GM21515 (cell line): Measurements from ENCODE around the gene CAMK2B.

Source experiments
- ATAC-seq: cut with Tn5 transposase; IDR thresholded peaks from one replicate; pipeline ENCODE4 v1.9.1; 2021; ENCODE audit not compliant: unreplicated experiment

CAMK2B gene

GRCh38 chr7:44325201-44325671 is at the start of gene CAMK2B:
CAMK2B (minus strand) TSS chr7:44325594; CDS start chr7:44325421, 173 bp downstream.
- no peak for ATAC-seq

DNA sequence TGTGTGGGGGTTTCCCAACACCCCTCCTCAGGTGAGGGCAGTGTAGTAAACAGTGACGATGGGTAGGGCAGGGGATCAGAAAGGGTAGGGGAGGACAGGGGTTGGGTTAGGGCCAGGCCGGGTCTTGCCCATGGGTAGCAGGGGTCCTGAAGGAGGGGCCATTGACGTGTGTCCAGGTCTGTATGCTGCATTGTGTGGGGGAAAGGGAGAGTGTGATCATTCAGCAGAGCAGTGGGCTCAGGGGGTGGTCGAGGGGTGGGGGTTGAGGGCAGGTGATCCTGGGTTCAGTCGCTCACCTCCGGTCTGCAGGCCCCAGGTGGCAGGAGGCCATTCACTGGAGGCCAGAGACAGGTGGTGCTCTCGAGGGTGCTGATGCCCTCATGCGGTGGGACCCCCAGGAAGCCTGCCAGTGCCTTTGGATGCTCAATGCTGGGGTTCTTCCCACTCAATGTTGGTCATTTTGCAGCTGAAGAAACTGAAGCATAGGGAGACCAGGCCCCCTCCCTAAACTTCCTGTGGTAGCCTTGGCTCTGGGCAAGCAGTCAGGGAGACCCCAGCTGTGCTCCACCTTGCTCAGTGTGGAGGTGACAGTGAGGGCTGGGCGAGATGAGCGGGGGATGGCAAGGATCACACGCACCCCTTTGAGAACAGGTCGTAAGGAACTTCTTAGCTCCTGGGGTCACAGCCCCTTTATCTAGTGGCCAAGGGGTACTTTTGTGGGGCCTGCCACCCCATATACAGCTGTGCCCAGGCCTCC is 48.8 kb upstream of the CAMK2B start:
- no peak for ATAC-seq

- ATAC-seq, result no peak
Measured at GRCh38 chr7:44373418-44373740, 48.0 kb upstream of the CAMK2B start.

- no peak for ATAC-seq
Measured at GRCh38 chr7:44372560-44373417, 47.4 kb upstream of the CAMK2B start.

DNA sequence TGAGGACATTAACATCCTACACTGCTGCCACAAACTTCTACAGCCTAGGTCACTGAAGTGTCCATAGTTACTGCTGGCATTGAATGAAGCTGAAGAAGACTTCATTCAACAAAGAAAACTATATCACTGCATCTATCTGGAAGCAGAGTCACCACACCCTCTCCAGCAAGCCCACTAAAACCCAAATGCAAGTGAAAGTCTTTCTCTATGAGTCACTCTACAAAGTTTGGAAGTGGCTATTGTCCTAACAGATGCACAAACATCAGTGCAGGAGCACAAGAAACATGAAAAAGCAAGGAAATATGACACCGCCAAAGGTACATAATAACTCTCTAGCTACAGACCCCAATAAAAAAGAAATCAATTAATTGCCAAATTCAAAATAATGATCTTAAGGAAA is 43.5 kb upstream of the CAMK2B start:
- no peak for ATAC-seq

GRCh38 chr7:44368455-44368854 is 43.1 kb upstream of the CAMK2B start:
- ATAC-seq, result no peak

- no peak for ATAC-seq
Measured at GRCh38 chr7:44367475-44368043, 42.2 kb upstream of the CAMK2B start.

GRCh38 chr7:44366986-44367385 is 41.6 kb upstream of the CAMK2B start:
- ATAC-seq, result no peak

GRCh38 chr7:44353668-44354067 is 28.3 kb upstream of the CAMK2B start:
- no peak for ATAC-seq

GRCh38 chr7:44348851-44349781 is 23.7 kb upstream of the CAMK2B start:
- ATAC-seq, result no peak

DNA sequence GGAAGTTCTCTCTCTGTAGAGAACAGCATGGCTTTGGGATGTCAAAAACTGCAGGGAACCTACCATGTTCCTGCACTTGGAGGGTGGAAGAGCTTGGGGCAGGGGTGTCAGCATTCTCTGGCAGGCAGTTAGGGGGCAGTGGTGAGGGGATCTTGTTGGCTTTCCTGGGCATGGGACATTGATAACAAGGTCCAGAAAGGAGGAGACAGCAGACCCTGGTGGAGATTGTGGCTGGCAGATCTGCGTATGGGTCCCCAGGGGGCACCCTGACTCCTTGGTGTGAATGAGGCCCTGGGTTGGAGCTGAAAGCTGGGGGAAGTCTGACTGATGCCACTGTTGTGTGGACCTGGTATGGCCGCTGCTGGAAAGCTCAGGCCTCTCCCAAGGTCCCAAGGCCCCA is 22.9 kb upstream of the CAMK2B start:
- ATAC-seq, result no peak

DNA sequence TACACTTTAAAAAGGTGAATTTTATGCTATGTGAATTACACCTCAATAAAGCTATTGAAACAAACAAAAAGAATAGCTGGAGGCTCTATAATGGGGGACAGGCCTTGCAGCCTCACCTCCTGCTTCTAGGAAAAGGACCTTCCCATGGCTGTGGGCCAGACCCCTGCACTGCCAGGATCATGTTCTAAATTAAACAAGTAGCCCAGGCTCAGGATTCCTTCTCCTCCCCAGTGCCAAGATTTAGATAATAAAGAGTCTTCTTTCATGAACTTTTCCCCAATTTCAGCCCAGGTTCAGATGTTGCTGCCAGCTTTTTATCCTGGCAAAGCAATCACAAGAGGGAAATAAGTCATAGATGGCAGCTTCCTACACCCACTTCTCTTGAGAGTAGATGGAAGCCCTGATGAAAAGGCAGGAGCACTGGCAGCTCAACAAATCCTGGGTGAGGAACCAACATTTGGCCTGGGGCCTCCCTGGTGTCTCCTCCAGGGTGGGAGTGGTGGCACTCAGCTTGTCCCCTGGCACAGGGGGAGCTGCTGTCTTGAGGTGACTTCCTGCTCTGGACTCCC is 22.2 kb upstream of the CAMK2B start:
- ATAC-seq, result no peak

- ATAC-seq, result no peak
Measured at GRCh38 chr7:44346063-44346462, 20.7 kb upstream of the CAMK2B start.

GRCh38 chr7:44341401-44341800 is 16.0 kb upstream of the CAMK2B start:
- no peak for ATAC-seq

DNA sequence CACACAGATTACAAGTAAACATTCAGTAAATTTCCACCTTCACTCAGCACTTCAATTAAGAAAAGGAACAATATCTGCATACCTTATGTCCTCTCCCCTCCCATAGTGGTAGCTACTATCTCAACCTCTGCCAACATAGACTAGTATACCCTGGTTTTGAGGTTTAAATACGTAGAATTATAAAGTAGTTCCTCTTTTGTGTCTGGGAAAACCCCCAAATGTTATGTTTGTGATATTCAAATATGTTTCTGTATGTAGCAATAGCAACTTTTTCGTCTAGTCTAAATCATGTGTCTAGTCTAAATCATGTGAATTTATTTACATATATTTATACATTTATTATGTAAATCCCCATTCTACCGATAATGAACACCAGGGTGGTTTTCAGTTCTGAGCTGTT is 13.2 kb upstream of the CAMK2B start:
- ATAC-seq, result no peak

GRCh38 chr7:44336491-44336890 is 11.1 kb upstream of the CAMK2B start:
- no peak for ATAC-seq

DNA sequence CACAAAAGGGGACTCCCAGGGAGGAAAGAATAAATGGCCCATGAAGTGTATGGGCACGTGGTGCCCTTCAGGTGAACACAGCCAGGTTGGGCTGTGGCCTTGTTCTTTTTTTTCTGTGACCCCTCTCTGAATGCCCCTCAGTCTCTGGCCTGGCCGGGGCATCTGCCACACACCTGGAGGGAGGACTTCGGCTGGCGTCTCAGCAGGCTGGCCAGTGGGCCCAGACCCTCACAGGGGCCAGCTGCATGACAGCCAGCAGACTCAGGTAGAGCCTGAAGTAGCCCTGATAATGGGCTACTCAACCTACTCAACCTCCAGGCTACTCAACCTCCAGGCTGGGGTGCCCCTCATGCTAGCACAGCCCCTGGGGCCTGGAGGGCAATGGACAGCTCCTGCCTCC is 9.8 kb upstream of the CAMK2B start:
- ATAC-seq, result no peak

GRCh38 chr7:44334734-44335097 is 9.3 kb upstream of the CAMK2B start:
- no peak for ATAC-seq

DNA sequence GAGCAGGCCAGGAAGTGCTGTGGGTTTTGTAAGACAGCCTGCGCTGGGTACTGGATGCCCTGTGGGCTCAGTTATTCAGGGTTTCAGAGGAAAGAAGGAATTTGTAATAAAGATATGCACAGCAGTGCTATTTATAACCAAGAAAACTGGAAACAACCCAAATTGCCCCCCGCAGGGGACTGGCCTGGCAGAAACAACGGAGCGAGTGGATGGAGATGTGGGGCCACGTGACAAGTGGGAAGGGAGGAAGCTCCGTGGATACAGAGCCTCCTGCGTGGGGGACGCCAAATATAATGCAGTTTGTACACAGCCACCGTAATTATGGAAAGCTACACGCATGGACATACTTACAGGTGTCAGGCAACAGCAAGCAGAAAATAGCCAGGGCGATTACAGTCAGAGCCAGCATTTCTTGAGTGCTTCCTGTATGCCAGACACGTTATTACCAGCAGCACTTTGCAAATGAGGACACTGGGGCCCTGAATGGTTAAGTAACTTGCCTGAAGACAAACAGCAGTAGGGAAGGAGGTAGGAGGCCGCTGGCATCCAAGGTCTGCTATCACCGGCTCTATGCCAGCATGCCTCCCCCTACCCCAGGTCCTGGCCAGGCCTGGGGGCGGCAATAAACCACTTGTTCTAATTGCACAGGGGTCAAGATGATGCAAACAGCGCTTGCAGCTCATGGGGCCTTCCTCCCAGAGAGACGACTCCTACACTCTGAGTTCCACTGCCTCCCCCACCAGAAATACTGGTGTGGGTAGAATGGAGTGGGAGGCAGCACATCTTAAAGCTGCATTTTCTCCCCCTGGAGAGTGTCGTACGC is 8.7 kb upstream of the CAMK2B start:
- ATAC-seq, result no peak

DNA sequence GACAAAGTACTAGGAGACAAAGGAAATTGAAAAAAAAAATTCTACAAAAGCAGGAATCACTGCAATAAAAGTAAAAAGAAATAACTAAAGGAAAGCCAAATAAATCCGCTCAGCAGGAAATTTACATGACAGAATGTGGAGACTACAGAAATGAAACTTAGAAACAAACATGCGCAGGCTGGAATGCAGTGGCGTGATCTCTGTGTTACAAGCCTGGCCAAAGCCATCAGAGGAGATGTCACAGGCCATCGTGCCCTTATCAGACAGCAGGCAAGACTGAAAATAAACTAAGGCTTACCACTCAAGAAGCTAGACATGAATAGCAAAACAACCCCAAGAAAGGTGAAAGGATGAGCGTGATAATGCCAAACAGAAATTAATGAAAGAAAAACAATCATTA is 6.3 kb upstream of the CAMK2B start:
- no peak for ATAC-seq
